SK-N-MC (cell line): Measurements from ENCODE around the gene FNDC3B.

Source experiments
- EZH2 ChIP-seq: fragments of 200-600 bp; sonication (generic); IDR thresholded peaks from one replicate; pipeline ENCODE4 v1.6.1; 2017; ENCODE audit warnings: antibody characterized with exemption
- FOXP2 ChIP-seq: optimal IDR thresholded peaks from 2 replicates; pipeline ENCODE3; 2011; ENCODE audit warnings: mild to moderate bottlenecking, moderate library complexity; ENCODE audit not compliant: insufficient read depth; ENCODE audit errors: extremely low read length, control extremely low read depth
- POLR2AphosphoS5 ChIP-seq: IDR thresholded peaks from 2 replicates; pipeline ENCODE4 v1.6.1; 2012; ENCODE audit warnings: mild to moderate bottlenecking, low read depth, low read length, borderline replicate concordance

DNA sequence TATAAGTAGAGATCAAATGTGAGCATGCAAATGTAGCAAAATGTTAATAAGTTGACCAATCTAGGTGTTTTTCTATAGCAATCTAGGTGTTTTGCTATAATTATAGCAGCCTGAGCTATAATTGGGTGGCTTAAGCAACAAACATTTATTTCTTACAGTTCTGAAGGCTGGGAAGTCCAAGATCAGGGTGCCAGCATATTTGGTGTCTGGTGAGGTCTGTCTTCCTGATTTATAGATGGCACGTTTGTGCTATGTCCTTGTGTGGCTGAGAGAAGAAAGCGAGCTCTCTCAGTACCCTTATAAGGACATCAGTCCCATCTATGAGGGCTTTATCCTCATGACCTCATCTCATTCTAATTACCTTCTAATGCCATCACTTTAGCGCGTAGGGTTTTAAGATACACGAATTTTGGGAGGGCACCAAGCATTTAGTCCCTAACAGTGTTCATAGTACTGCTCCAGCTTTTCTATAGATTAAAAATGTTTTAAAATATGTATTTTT is 237.8 kb downstream of the FNDC3B start:
- TF ChIP-seq EZH2 (no peak), POLR2AphosphoS5 (no peak), FOXP2 (no peak)
